Omental fat pad (tissue), 4 donors: ENCODE measurements around the gene PYGL. TPM values are rescaled to one million over a fixed set of nuclear protein-coding genes. Genes with fewer than 3 reads are reported as not detected.

Source experiments
- ATAC-seq: fragments of 150-250 bp; one replicate; pipeline ENCODE4 v1.9.1; 2016; ENCODE audit warnings: mild to moderate bottlenecking, moderate library complexity; ENCODE audit not compliant: low FRiP score
- DNase-seq: peaks from one replicate; pipeline ENCODE4 v3.0.0-alpha.2; 2019; ENCODE audit warnings: low spot score
- CTCF ChIP-seq, 3 donors: fragments of 450-650 bp; IDR thresholded peaks; one replicate each; pipeline ENCODE4 v1.5.1; 2016 to 2017; ENCODE audit warnings: antibody characterized with exemption in 3 of 3, mild to moderate bottlenecking in 3 of 3, moderate library complexity in 2 of 3
- total RNA-seq, 4 donors: library from RNA; depleted of rRNA; stranded (reverse); fragments of >200 nt; gene quantifications; one replicate each; pipeline ENCODE4 v1.1.0, GENCODE V29; 2016

Gene PYGL
- total RNA-seq, 4 donors from 2014 or later = 91.0 to 177 (median 117) TPM

- no peak for TF ChIP-seq CTCF (IDR thresholded peaks at IDR 0.05)
- DNase-seq (no peak), ATAC-seq (no peak)
These were observed 34.2 kb upstream of the PYGL start for GRCh38 chr14:50978529-50978871.

- ATAC-seq (no peak), DNase-seq (no peak)
- TF ChIP-seq CTCF (IDR thresholded peaks at IDR 0.05) = no peak
These were observed 33.7 kb upstream of the PYGL start for GRCh38 chr14:50977863-50978528.

- ATAC-seq = no peak
- no peak for TF ChIP-seq CTCF (IDR thresholded peaks at IDR 0.05)
- DNase-seq = no peak
These were observed 29.8 kb upstream of the PYGL start for GRCh38 chr14:50974118-50974517.

GRCh38 chr14:50972734-50973133 is 28.5 kb upstream of the PYGL start:
- no peak for ATAC-seq
- TF ChIP-seq CTCF (IDR thresholded peaks at IDR 0.05) = no peak

GRCh38 chr14:50970886-50971781 is 26.9 kb upstream of the PYGL start:
- ATAC-seq = no peak
- no peak for TF ChIP-seq CTCF (IDR thresholded peaks at IDR 0.05)
- no peak for DNase-seq

More at GRCh38 chr14:50972734-50973133, 28.5 kb upstream of the PYGL start:
- DNase-seq = no peak

- DNase-seq = no peak
- no peak for TF ChIP-seq CTCF (IDR thresholded peaks at IDR 0.05)
- no peak for ATAC-seq
These were observed 23.5 kb upstream of the PYGL start for GRCh38 chr14:50967790-50968189.
